Activated T-cell treated with anti-CD3 and anti-CD28 coated beads for 24 hours (primary cell): ENCODE data around the gene TEX44.
"Not testable (repeated sequence)": the region's sequence is repeated elsewhere in the genome, so short reads cannot be mapped to it uniquely, and the experiment has no call there.

Source experiments
- DNase-seq: peaks from one replicate; pipeline ENCODE4 v3.0.0-alpha.2; 2020; ENCODE audit warnings: low read depth

Gene TEX44

DNA sequence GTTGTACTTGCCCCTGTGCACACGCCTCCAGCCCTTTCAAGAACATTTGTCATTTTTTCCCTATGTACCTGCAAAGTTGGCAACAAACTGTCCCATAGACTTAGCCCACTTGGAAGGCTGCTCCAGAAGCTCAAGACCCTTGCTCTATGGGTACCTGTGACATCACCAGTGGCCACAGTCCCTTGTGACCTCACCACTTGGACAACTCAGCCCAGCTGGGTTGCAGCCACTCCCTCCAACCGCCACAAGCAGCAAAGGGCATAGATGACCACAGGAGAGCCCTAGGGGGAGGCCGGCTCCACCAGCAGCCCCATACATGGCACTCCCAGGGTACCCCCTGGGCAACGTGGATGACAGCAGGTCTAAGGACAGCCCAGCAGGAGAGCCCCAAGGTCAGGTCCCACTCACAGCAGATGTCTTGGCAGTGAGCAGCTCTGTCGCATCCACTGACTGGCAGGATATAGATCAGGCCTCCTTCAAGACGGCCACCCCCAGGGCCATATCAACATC is at the start of gene TEX44:
Gene TEX44 (plus strand): TSS at position 229 of the 510 bp plus-strand sequence. CDS start 88 bp downstream, at position 317.
- DNase-seq = no peak

DNA sequence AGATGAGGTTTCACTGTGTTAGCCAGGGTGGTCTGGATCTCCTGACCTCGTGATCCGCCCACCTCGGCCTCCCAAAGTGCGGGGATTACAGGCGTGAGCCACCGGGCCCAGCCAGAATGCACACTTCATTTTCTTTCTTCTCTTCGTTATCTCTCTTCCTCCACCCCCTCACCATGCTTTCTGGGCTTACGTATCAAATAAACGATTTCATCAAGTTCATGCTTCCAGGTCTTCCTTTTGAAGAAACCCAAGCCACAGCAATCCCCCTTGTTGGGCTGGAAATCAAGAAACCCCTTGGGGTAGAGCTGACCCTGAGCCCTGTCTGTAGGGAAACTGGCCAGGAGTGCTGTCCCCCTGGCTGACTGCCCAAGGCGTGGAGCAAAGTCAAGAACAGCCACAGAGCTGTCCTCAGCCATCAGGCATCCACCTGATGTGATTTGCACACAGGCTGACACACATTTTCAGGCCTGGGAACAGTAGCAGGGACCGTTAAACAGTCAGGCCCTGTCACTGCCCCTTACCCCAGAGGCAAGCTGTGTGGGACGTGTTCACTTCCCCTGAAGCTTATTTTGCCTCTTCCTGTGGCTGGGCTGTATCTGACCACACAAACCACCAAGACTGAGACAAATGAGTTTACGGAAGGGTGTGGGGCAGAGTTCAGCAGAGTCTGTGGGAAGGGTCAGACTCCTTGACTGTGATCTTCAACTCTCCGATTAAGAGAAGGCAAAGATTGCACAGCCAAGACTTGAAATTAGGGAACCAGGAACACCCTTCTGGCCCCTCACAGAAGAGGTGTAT is 47.4 kb upstream of the TEX44 start:
- DNase-seq = peak; percentile 36

DNA sequence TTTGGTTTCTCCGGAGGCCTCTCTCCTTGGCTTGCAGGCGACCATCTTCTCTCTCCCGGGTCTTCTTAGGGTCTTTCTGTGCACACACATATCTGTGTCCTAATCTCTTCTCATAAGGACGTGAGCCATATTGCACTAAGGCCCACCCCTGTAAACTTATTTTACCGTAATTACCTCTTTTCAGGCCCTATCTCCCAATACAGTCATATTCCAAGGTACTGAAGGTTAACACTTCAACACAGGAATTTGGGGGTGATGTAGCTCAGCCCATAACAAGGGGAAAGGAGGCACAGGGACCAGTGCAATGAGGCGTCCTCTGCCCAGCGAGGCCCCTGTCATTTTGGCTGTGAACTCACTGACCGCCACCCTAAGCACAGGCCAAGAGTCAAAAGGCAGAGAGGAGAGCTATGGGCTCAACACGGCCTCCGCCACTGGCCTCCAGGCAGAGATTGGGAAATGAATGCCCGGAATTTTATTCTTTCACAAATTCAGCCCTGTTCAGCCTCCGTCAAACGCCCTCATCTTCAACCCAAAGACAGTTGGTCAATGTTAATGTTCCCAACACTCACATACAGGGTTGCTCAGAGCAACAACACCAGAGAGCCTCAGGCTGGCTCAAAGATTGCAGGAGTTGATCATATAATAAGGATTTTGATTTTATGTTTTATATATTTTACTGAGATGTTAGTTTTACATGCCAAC is 46.5 kb upstream of the TEX44 start:
- DNase-seq = no peak

GRCh38 chr2:231547315-231548110 is 45.2 kb upstream of the TEX44 start:
- no peak for DNase-seq

- no peak for DNase-seq
Observed at GRCh38 chr2:231548752-231549151, 43.9 kb upstream of the TEX44 start.

GRCh38 chr2:231549446-231550239 is 43.0 kb upstream of the TEX44 start:
- DNase-seq = no peak

DNA sequence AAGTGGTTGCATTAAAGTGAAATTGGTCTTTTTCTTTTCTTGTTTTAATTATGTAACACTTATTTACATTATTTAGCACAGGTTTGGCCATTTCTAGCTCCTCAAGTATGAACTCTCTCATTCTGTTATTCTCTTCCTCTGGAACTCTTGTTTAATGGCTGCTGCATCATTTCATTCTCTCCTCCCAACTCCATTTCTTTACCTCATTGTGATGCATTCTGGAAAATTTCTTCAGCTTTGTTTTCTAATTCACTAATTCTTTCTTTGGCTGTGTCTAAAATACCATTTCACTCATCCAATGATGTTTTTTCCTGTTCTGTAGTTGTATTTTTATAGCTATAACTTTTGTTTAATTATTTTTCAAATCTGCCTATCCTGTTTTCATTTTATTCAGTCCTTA is 39.9 kb upstream of the TEX44 start:
- DNase-seq = no peak

DNA sequence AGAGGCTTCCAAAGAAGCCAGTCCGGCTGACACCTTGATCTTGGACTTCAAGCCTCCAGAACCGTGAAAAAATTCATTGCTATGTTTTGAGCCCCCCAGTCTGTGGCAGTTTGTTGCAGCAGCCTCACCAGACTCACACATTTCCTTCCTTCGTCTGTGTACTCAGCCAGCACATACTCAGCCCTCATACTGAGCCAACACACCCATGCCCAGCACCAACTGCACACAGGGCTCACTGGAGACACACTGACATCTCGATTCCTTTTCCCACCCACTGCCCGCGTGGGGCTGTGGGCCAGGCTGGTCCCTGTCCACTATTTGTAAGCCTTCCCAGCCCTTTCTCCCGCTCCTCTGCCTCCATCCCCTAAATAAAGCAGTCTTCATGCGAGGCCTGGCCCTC is 38.3 kb upstream of the TEX44 start:
- no peak for DNase-seq

GRCh38 chr2:231554748-231555545 is 37.7 kb upstream of the TEX44 start:
- no peak for DNase-seq

DNA sequence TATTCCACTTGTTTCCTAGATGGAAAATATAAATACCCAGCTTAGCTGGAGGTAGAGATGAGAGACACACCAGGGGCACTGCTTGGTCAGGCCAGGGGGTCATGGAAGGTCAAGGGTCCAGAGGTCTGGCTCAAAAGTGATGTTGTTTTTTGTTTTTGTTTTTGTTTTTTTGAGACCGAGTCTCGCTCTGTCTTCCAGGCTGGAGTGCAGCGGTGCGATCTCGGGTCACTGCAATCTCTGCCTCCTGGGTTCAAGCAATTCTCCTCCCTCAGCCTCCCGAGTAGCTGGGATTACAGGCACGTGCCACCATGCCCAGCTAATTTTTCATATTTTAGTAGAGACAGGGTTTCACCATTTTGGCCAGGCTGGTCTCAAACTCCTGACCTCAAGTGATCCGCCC is 36.2 kb upstream of the TEX44 start:
- DNase-seq = not testable (repeated sequence)

GRCh38 chr2:231556981-231557380 is 35.7 kb upstream of the TEX44 start:
- DNase-seq = no peak

GRCh38 chr2:231557571-231558217 is 35.0 kb upstream of the TEX44 start:
- peak; percentile 46 for DNase-seq

DNA sequence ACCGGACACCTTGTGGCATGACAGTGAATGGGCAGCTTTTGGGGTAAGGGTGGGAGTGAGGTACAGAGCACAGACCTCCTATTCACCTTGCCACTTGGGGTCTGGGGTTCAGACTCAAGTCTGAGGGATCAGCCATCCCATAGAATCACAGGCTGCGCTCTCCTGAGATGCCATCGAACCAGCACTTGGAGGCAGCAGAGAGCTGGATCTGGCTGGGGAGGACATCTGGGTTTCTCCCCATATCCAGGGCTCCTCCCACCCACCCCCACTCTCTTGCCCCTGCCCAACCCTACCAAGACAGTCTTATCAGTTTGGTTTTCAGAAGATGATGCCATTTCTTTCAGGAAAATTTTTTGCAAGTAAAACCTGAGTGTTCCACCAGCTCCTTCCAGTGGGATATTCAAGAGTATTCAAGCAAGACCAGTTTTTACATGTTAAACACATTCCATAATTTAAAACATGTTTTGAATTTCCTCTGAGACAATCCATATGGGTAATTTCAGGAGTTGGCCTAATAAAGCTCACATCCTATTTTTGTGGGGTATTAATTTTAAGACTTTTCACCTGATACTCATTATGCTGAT is 29.2 kb upstream of the TEX44 start:
- peak; percentile 19 for DNase-seq

DNA sequence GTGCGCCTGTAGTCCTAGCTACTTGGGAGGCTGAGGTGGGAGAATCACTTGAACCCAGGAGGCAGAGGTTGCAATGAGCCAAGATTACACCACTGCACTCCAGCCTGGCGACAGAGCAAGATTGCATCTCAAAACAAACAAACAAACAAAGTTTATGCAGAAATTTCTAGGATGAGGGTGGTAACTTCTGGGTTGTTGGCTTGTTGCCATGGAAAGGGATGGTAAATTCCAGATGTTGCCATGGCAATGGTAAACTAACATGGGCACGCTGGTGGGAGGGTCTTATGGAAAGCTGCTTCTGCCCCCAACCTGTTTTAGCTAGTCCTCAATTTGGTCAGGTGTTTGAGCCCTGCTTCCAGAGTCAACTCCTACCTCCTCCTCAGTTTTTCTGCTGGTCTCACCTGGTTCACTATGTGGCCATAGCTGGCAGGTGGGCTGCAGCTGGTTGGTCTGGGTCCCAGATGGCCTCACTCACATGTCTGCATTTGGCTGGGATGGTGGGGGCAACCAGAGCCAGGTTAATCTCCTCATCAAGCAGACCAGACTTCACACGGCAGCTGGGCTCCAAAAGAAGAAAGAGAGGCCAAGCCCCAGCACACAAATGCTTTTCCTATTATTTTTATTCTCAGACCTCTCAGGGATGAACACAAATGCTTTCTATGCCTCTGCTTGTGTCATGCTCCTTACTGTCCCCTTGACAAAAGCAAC is 26.6 kb upstream of the TEX44 start:
- no peak for DNase-seq

DNA sequence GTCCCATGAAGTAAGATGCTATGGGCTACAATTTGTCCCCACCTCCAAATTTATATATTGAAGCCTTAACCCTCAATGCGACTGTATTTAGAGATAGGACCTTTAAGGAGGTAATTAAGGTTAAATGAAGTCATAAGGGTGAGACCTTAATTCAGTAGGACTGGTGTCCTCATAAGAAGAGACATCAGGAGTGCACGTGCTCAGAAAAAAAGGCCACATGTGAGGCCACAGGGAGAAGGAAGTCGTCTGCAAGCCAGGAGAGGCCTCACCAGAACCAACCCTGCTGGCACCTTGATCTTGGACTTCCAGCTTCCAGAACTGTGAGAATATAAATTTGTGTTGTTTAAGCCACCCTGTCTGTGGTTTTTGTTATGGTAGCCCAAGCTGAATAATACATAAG is 25.5 kb upstream of the TEX44 start:
- no peak for DNase-seq

DNA sequence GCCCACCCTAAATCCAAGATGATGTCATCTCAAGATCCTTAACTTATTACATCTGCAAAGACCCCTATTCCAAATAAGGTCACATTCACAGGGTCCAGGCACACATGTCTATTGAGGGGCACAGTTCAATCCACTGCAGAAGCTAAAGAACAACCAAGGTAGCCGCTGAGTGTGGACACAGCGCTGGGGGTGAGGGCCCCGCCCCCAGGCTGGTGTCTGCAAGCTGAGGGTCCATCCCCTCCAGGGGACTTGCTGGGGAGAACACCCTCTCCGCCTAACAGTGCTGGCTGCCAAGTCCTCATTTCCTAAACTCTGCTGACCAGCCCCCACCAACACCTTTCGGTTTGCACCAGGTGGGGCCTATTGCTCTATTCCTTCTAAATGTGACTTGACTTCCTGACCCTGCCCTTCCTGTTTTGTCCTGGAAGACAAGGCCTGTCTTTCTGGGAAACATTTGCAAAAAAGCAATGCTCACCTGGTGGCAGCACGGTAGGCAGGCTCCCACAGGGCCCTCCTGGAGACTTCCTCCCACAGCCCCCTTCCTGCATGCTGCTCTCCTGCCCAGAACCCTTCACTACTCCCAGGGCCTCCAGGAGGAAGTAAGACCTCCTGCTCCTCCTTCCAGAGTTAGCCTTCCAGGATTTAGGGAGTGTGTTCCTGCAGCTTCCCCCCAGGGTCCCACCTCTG is 24.4 kb upstream of the TEX44 start:
- DNase-seq = no peak

GRCh38 chr2:231568785-231569435 is 23.8 kb upstream of the TEX44 start:
- DNase-seq = no peak

DNA sequence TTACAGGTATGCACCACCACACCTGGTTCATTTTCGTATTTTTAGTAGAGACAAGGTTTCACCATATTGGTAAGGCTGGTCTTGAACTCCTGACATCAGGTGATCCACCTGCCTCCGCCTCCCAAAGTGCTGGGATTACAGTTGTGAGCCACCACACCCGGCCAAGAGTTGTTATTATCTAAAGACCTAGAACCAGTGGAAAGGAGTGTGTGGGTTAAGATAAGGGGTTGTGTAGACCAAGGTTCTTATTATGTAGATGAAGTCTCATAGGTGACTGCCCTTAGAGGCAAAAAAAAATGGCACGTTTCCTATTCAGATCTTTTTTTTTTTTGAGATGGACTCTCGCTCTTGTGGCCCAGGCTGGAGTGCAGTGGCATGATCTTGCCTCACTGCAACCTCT is 21.7 kb upstream of the TEX44 start:
- not testable (repeated sequence) for DNase-seq
